Heart left ventricle (tissue), 16 donors: ENCODE data around the gene SLC19A1. TPM values are rescaled to one million over a fixed set of nuclear protein-coding genes. Genes with fewer than 3 reads are reported as not detected.
A peak's percentile ranks its signal among the peaks of the same experiment; 100 is the strongest.

Source experiments
- ATAC-seq, 4 donors: fragments of 200-7000 bp; cut with Tn5 transposase; one replicate each; pipeline ENCODE4 v1.9.1; 2020 to 2022; ENCODE audit warnings: moderate library complexity in 4 of 4, mild to moderate bottlenecking in 3 of 4, moderate number of reproducible peaks in 1 of 4
- DNase-seq, 5 donors: peaks; one replicate each; pipeline ENCODE4 v3.0.0-alpha.2; 2020
- H3K27ac ChIP-seq, 12 donors: fragments of 200-600 bp; sonication (generic) in 4 of 12; one replicate each; pipeline versions ENCODE4 v1.5.0 to v1.8.0; 2016 to 2022; ENCODE audit warnings: mild to moderate bottlenecking in 2 of 12
- H3K27me3 ChIP-seq, 9 donors: fragments of 200-600 bp; sonication (generic) in 2 of 9; one replicate each; pipeline versions ENCODE4 v1.5.1 to v1.8.0; 2016 to 2022; ENCODE audit warnings: mild to moderate bottlenecking in 3 of 9
- H3K36me3 ChIP-seq, 9 donors: fragments of 200-600 bp; sonication (generic) in 2 of 9; one replicate each; pipeline versions ENCODE4 v1.5.0 to v1.8.0; 2018 to 2022; ENCODE audit warnings: mild to moderate bottlenecking in 2 of 9
- H3K4me1 ChIP-seq, 12 donors: fragments of 200-600 bp; sonication (generic) in 4 of 12; one replicate each; pipeline versions ENCODE4 v1.5.0 to v1.8.0; 2016 to 2022; ENCODE audit warnings: mild to moderate bottlenecking in 3 of 12
- H3K4me3 ChIP-seq, 12 donors: fragments of 200-600 bp; sonication (generic) in 4 of 12; one replicate each; pipeline versions ENCODE4 v1.5.0 to v1.8.0; 2017 to 2022; ENCODE audit warnings: mild to moderate bottlenecking in 9 of 12, moderate library complexity in 4 of 12
- H3K9me3 ChIP-seq, 12 donors: fragments of 200-600 bp; sonication (generic) in 4 of 12; one replicate each; pipeline versions ENCODE4 v1.5.0 to v1.8.0; 2016 to 2022; ENCODE audit warnings: mild to moderate bottlenecking in 1 of 12
- CTCF ChIP-seq, 12 donors: fragments of 200-600 bp; sonication (generic) in 4 of 12; IDR thresholded peaks; one replicate each; pipeline versions ENCODE4 v1.5.0 to v1.8.0; 2018 to 2022; ENCODE audit warnings: antibody characterized with exemption in 12 of 12, mild to moderate bottlenecking in 5 of 12
- POLR2A ChIP-seq, 2 donors: fragments of 450-650 bp; IDR thresholded peaks; one replicate each; pipeline ENCODE4 v1.6.1; 2017; ENCODE audit warnings: antibody characterized with exemption in 2 of 2, mild to moderate bottlenecking in 2 of 2, moderate library complexity in 2 of 2
- WGBS, 4 donors: extraction: QIAGEN DNeasy Blood & Tissue Kit in 2 of 4; methylation state at CpG; one replicate each; pipeline versions ENCODE4 v1.1.5 to v1.1.7; 2013 to 2018; 5-methylcytosine and 5-hydroxymethylcytosine counted together
- intact Hi-C, 10 donors: fragments of 100-400 bp; cut with DNase I; formaldehyde crosslinking; loops; one replicate each; pipeline versions ENCODE4 v1.11.1 to v1.14.2; 2022
- polyA plus RNA-seq, 2 donors: library from polyadenylated mRNA; stranded (reverse); fragments of 200-250 nt; gene quantifications; one replicate each; pipeline ENCODE4 v1.2.3, GENCODE V29; 2013
- total RNA-seq, 9 donors: library from RNA; depleted of rRNA in 2 of 9; stranded (reverse); fragments of >200 nt in 2 of 9; fragmentation: NEBNext Ultra II Directional in 3 of 9; extraction: Animal tissue kit (Norgen Biotek cat#: 25700) in 3 of 9; gene quantifications; one replicate each; pipeline versions ENCODE4 v1.1.0 to v1.2.4, GENCODE V29; 2016 to 2023
- donor health status: ischemic (EF 13 %, LVEDD 7.1; RV severe dilation, severe dysfunction).
- donor health status: healthy with polysubstance abuse.
- donor health status: DM: no; HTN: yes; CAD: no.
- donor health status: DM: no; HTN: no; CAD: no.
- donor health status: ischemic (EF 25% LVEDD 6.9; RV normal size, moderate dysfunction).
- donor health status: ischemic (EF 25% LVEDD 5.7; RV mildly dilated, moderate dysfunction).
- donor health status: healthy.
- donor health status: DM: yes; HTN: yes; CAD: no.
- donor health status: ischemic (EF 35%, LVEDD 5.7; RV mildly dilated, moderate dysfunction).
- donor health status: nonischemic (EF 11% LVEDD 7.7; RV severe dilation, severe dysfunction).
- donor health status: DM: yes; HTN: yes; CAD: no.
- donor health status: PGD.
- donor health status: ischemic (EF 29% LVEDD 5.4; RV normal size, mild dysfunction).
- donor health status: nonischemic (EF 23%, LVEDD 6.1; RV moderate dilation, normal function).

Gene SLC19A1
- total and polyA plus RNA-seq, 11 donors: 2.4 to 7.0 (median 3.5) TPM

- Histone ChIP-seq H3K4me1 (peaks cover 0 to 8% (median 0%) of the 10 kb centered on the region in 12 donors), H3K4me3 (no peak overlapping the region), H3K9me3 (peaks cover 0 to 47% (median 33%) of the 10 kb centered on the region in 12 donors), H3K36me3 (peaks cover 0 to 15% (median 0%) of the 10 kb centered on the region in 9 donors), H3K27me3 (no peaks in the 10 kb centered on the region), H3K27ac (no peak overlapping the region)
- no peak for TF ChIP-seq CTCF (IDR thresholded peaks at IDR 0.05)
- TF ChIP-seq POLR2A (IDR thresholded peaks at IDR 0.05): no peak
- 78 to 97% (median 96%) methylated on average over 6 of the region's 6 CpGs for WGBS, 4 donors
- ATAC-seq (no peak), DNase-seq (peak in 1 of 5 donors; percentile 15)
- intact Hi-C loops: no loop called here
Measured at GRCh38 chr21:45522986-45523385, 19.3 kb downstream of the SLC19A1 start.

GRCh38 chr21:45522381-45522780, 19.9 kb downstream of the SLC19A1 start:
- Histone ChIP-seq H3K27ac (no peak overlapping the region), H3K36me3 (peaks cover 0 to 15% (median 0%) of the 10 kb centered on the region in 9 donors), H3K4me1 (peaks cover 0 to 9% (median 0%) of the 10 kb centered on the region in 12 donors), H3K9me3 (peaks cover 0 to 53% (median 35%) of the 10 kb centered on the region in 12 donors), H3K4me3 (no peak overlapping the region), H3K27me3 (no peaks in the 10 kb centered on the region)
- no peak for DNase-seq
- no peak for ATAC-seq
- TF ChIP-seq CTCF (IDR thresholded peaks at IDR 0.05) (no peak), POLR2A (IDR thresholded peaks at IDR 0.05) (no peak)
- intact Hi-C loops: no loop called here
- WGBS, 4 donors: 97 to 100% (median 98%) methylated on average over 6 of the region's 6 CpGs

- 94 to 99% (median 97%) methylated on average over 2 of the region's 2 CpGs for WGBS, 4 donors
- intact Hi-C loops: no loop called here
- peaks cover 0 to 15% (median 0%) of the 10 kb centered on the region in 9 donors for H3K36me3 ChIP-seq
- ATAC-seq (no peak), DNase-seq (no peak)
- peaks cover 0 to 9% (median 0%) of the 10 kb centered on the region in 12 donors for H3K4me1 ChIP-seq
- no peak for TF ChIP-seq POLR2A (IDR thresholded peaks at IDR 0.05)
- no peak for TF ChIP-seq CTCF (IDR thresholded peaks at IDR 0.05)
- no peak overlapping the region for H3K27ac ChIP-seq
- H3K27me3 ChIP-seq: no peaks in the 10 kb centered on the region
- peaks cover 0 to 53% (median 35%) of the 10 kb centered on the region in 12 donors for H3K9me3 ChIP-seq
- no peak overlapping the region for H3K4me3 ChIP-seq
Measured at GRCh38 chr21:45521241-45521640, 21.0 kb downstream of the SLC19A1 start.

- 94 to 98% (median 96%) methylated on average over 4 of the region's 4 CpGs for WGBS, 4 donors
- ATAC-seq (no peak), DNase-seq (no peak)
- H3K27ac ChIP-seq: peak overlapping the region in 1 of 12 donors; percentile 77
- H3K4me1 ChIP-seq: peaks cover 0 to 9% (median 0%) of the 10 kb centered on the region in 12 donors
- H3K36me3 ChIP-seq: peaks cover 0 to 15% (median 0%) of the 10 kb centered on the region in 9 donors
- TF ChIP-seq POLR2A (IDR thresholded peaks at IDR 0.05): no peak
- TF ChIP-seq CTCF (IDR thresholded peaks at IDR 0.05): no peak
- intact Hi-C loops: no loop called here
- no peaks in the 10 kb centered on the region for H3K27me3 ChIP-seq
- peaks cover 0 to 53% (median 35%) of the 10 kb centered on the region in 12 donors for H3K9me3 ChIP-seq
- H3K4me3 ChIP-seq: no peak overlapping the region
Measured at GRCh38 chr21:45519182-45519581, 23.1 kb downstream of the SLC19A1 start.
